ENCODE results near the gene SCAMP1. TPM values are rescaled to one million over a fixed set of nuclear protein-coding genes. Genes with fewer than 3 reads are reported as not detected.

SCAMP1 gene
- total and polyA plus RNA-seq, 2 of the 8 experiments (the other 6 are each of a cell fraction or from before 2014, with no cell fraction given) = 18.6 to 55.9 TPM

DNA sequence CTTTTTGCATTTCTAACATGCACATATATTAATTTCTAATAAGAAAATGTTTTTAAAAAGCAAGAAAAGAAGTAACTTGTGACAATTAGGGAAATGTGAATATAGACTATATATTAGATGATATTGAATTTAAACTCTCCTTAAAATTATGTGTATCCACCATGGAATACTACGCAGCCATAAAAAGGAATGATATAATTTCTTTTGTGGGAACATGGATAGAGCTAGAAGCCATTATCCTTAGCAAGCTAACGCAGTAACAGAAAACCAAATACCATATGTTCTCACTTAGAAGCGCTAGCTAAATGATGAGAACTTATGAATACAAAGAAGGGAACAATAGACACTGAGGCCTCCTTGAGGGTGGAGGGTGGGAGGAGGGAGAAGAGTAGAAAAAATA lies 42.1 kb upstream of the SCAMP1 start:
- Histone ChIP-seq H3K79me2 (ENCODE audit: control insufficient read depth in 1 of 2, insufficient read depth in 2 of 2, low read length in 2 of 2) (no peaks in the 10 kb centered on the region), H3K4ac (replicated peaks; ENCODE audit: insufficient read length, low read depth, low read length) (no peak overlapping the region), H3K14ac (ENCODE audit: insufficient read length) (no peak overlapping the region), H3K27me3 (replicated peaks in 1 of 4; ENCODE audit: control insufficient read depth in 3 of 4, extremely low read depth in 1 of 4, insufficient read depth in 3 of 4, low read length in 3 of 4) (no peaks in the 10 kb centered on the region), H4K5ac (ENCODE audit: insufficient read length, low read depth, low read length) (no peak overlapping the region), H4K8ac (ENCODE audit: extremely low read depth, insufficient read depth, low read length) (no peak overlapping the region), H2BK15ac (ENCODE audit: low read length) (no peak overlapping the region), H3K27ac (ENCODE audit: low read depth, low read length) (no peak overlapping the region), H3K9ac (replicated peaks in 1 of 4; ENCODE audit: extremely low read depth in 1 of 4, low read depth in 3 of 4, low read length in 3 of 4) (no peak overlapping the region), H2BK20ac (ENCODE audit: low read length) (no peak overlapping the region), H3K79me1 (ENCODE audit: low read depth, low read length) (no peaks in the 10 kb centered on the region), H3K56ac (replicated peaks; ENCODE audit: insufficient read length, low read depth, low read length) (no peak overlapping the region), H2AFZ (ENCODE audit: low read length) (no peak overlapping the region), H3K4me3 (ENCODE audit: extremely low read depth in 1 of 4, insufficient read depth in 2 of 4, low read depth in 3 of 4, low read length in 4 of 4) (no peak overlapping the region), H3K18ac (ENCODE audit: extremely low read depth, low read length) (no peak overlapping the region), H2BK12ac (ENCODE audit: low read depth, low read length) (no peak overlapping the region), H3K23ac (ENCODE audit: insufficient read length) (no peak overlapping the region), H4K91ac (replicated peaks; ENCODE audit: insufficient read length, low read length) (no peak overlapping the region), H2AK5ac (ENCODE audit: low read depth, low read length) (no peak overlapping the region), H3K23me2 (ENCODE audit: low read depth, low read length) (no peaks in the 10 kb centered on the region), H3K9me3 (ENCODE audit: insufficient read depth in 2 of 2, low read depth in 1 of 2, low read length in 1 of 2) (peaks cover 0 to 4% of the 10 kb centered on the region in 2 experiments; a peak in 1 of 4 replicates), H4K20me1 (replicated peaks in 1 of 2; ENCODE audit: control insufficient read depth in 1 of 2, insufficient read depth in 2 of 2, low read length in 2 of 2) (no peaks in the 10 kb centered on the region), H3K4me2 (ENCODE audit: insufficient read depth in 1 of 2, low read depth in 2 of 2, low read length in 2 of 2) (no peak overlapping the region), H3K36me3 (ENCODE audit: control insufficient read depth in 2 of 4, insufficient read depth in 4 of 4, low read length in 3 of 4) (no peaks in the 10 kb centered on the region), H2BK120ac (replicated peaks; ENCODE audit: low read depth, low read length) (no peak overlapping the region), H2BK5ac (ENCODE audit: low read depth, low read length) (no peak overlapping the region), H3K4me1 (replicated peaks in 1 of 4; ENCODE audit: control insufficient read depth in 3 of 4, insufficient read depth in 4 of 4, low read length in 3 of 4) (no peaks in the 10 kb centered on the region)
- ChIA-PET POLR2A (ENCODE audit: partially characterized antibody) (no interaction called here), CTCF (ENCODE audit: partially characterized antibody) (interaction anchor here (0.6 kb wide), 1 partner anchor 682 kb away, joined by 3 read pairs; no protein-coding TSS in a partner anchor)
- 89% methylated on average over 3 of the region's 3 CpGs; no CpG with 5 or more reads in 1 of the 2 experiments for WGBS, 2 experiments (ENCODE audit: extremely low coverage in 1 of 2, insufficient coverage in 1 of 2, insufficient read length in 1 of 2, insufficient replicate concordance in 2 of 2, low coverage in 1 of 2, low lambda C conversion rate in 2 of 2, missing lambda C conversion rate in 1 of 2)
- DNase-seq (ENCODE audit: low read depth in 1 of 2, low spot score in 2 of 2) (no peak), FAIRE-seq (no peak)
- no peak for TF ChIP-seq KDM1A (IDR thresholded peaks at IDR 0.05; ENCODE audit: borderline replicate concordance, low read length)
- TF ChIP-seq TAF7 (optimal IDR thresholded peaks at IDR 0.05; ENCODE audit: borderline replicate concordance, low read depth, low read length) = no peak
- TF ChIP-seq ASH2L (IDR thresholded peaks at IDR 0.05; ENCODE audit: low read length) = no peak
- no peak for TF ChIP-seq BCL11A (IDR thresholded peaks at IDR 0.05; ENCODE audit: low read depth in 2 of 2, low read length in 2 of 2)
- no peak for TF ChIP-seq SAP30 (IDR thresholded peaks at IDR 0.05; ENCODE audit: insufficient read depth, insufficient replicate concordance, low read length)
- TF ChIP-seq FOSL1 (IDR thresholded peaks at IDR 0.05; ENCODE audit: insufficient read depth, low read depth, low read length) = no peak
- TF ChIP-seq POLR2AphosphoS5 (IDR thresholded peaks at IDR 0.05; ENCODE audit: low read depth, low read length) = no peak
- no peak for TF ChIP-seq PHF8 (conservative IDR thresholded peaks at IDR 0.05; ENCODE audit: low read depth, low read length)
- no peak for TF ChIP-seq YY1 (IDR thresholded peaks at IDR 0.05; ENCODE audit: low read depth, low read length)
- TF ChIP-seq TEAD4 (IDR thresholded peaks at IDR 0.05; ENCODE audit: low read depth, low read length) = no peak
- no peak for TF ChIP-seq CTBP2 (IDR thresholded peaks at IDR 0.05; ENCODE audit: borderline replicate concordance, insufficient read depth, insufficient read length, low read length)
- no peak for TF ChIP-seq SIRT6 (IDR thresholded peaks at IDR 0.05; ENCODE audit: low read length)
- TF ChIP-seq CBX8 (IDR thresholded peaks at IDR 0.05; ENCODE audit: borderline replicate concordance, low read depth, low read length) = no peak
- no peak for TF ChIP-seq SUZ12 (IDR thresholded peaks at IDR 0.05; ENCODE audit: low read length)
- no peak for TF ChIP-seq BACH1 (IDR thresholded peaks at IDR 0.05; ENCODE audit: low read length)
